PC-3 (cell line): ENCODE results near the gene THRB. TPM values are rescaled to one million over a fixed set of nuclear protein-coding genes. Genes with fewer than 3 reads are reported as not detected.
A peak's percentile ranks its signal among the peaks of the same experiment; 100 is the strongest.

Experiments used
- ATAC-seq: fragments of 200-7000 bp; cut with Tn5 transposase; 2 replicates; pipeline ENCODE4 v1.9.1; 2020; ENCODE audit warnings: mild to moderate bottlenecking, moderate library complexity
- BruUV-seq: library from RNA; stranded (reverse); fragments of 400-500 nt; replicated peaks from 2 replicates; lab custom pipeline; 2021; lab: Mats Ljungman, UMichigan
- CTCF ChIA-PET: fragments of 300-600 bp; sonication (Branson Sonifier 250); formaldehyde crosslinking; loops from one replicate; lab custom pipeline; 2022; ENCODE audit warnings: antibody characterized with exemption; lab: Charles Lee
- POLR2A ChIA-PET: fragments of 300-600 bp; sonication (Branson Sonifier 250); formaldehyde crosslinking; loops from one replicate; lab custom pipeline; 2022; ENCODE audit warnings: antibody characterized with exemption; ENCODE audit not compliant: unreplicated experiment; lab: Charles Lee
- DNase-seq: peaks from one replicate; pipeline ENCODE4 v3.0.0-alpha.2; 2015
- H2AFZ ChIP-seq: fragments of 300-600 bp; sonication (generic); 2 replicates; pipeline ENCODE4 v1.6.0; 2016; ENCODE audit warnings: antibody characterized with exemption, low read length
- H3F3A ChIP-seq: fragments of 300-600 bp; sonication (generic); one replicate; pipeline ENCODE4 v1.6.0; 2017; ENCODE audit warnings: antibody characterized with exemption, low read length, control low read depth, mild to moderate bottlenecking; ENCODE audit not compliant: unreplicated experiment
- H3K27ac ChIP-seq: fragments of 300-600 bp; sonication (generic); 2 replicates; pipeline ENCODE4 v1.5.1; 2016; ENCODE audit warnings: mild to moderate bottlenecking, low read length
- H3K27me3 ChIP-seq: fragments of 300-600 bp; sonication (generic); 2 replicates; pipeline ENCODE4 v1.6.1; 2016; ENCODE audit warnings: low read length, mixed read lengths
- H3K36me3 ChIP-seq: fragments of 300-600 bp; sonication (generic); 2 replicates; pipeline ENCODE4 v1.6.1; 2016; ENCODE audit warnings: low read depth, mixed run types, low read length, mixed read lengths
- H3K4me1 ChIP-seq: fragments of 300-600 bp; sonication (generic); 2 replicates; pipeline ENCODE4 v1.5.1; 2016; ENCODE audit warnings: low read length; ENCODE audit not compliant: insufficient read depth
- H3K4me2 ChIP-seq: fragments of 300-600 bp; sonication (generic); 2 replicates; pipeline ENCODE4 v1.6.0; 2016; ENCODE audit warnings: low read length
- H3K4me3 ChIP-seq: fragments of 300-600 bp; sonication (generic); 2 replicates; pipeline ENCODE4 v1.5.1; 2016; ENCODE audit warnings: mild to moderate bottlenecking, low read length, mixed read lengths
- H3K79me2 ChIP-seq: fragments of 300-600 bp; sonication (generic); 2 replicates; pipeline ENCODE4 v1.6.1; 2017; ENCODE audit warnings: low read length, mixed read lengths
- H3K9ac ChIP-seq: fragments of 300-600 bp; sonication (generic); 2 replicates; pipeline ENCODE4 v1.6.0; 2016; ENCODE audit warnings: mild to moderate bottlenecking, low read length
- H3K9me2 ChIP-seq: fragments of 300-600 bp; sonication (generic); replicated peaks from 2 replicates; pipeline ENCODE4 v1.6.1; 2016; ENCODE audit warnings: mixed run types, low read length, mixed read lengths
- H3K9me3 ChIP-seq: fragments of 300-600 bp; sonication (generic); 2 replicates; pipeline ENCODE4 v1.6.1; 2016; ENCODE audit warnings: low read length, mixed read lengths
- H4K20me1 ChIP-seq: fragments of 300-600 bp; sonication (generic); 2 replicates; pipeline ENCODE4 v1.6.1; 2016; ENCODE audit warnings: low read length, mixed read lengths
- CTCF ChIP-seq: fragments of 300-600 bp; sonication (generic); conservative IDR thresholded peaks from 2 replicates; pipeline ENCODE4 v1.5.1; 2017; ENCODE audit warnings: antibody characterized with exemption, low read depth, mild to moderate bottlenecking, low read length
- EZH2 ChIP-seq: fragments of 300-600 bp; sonication (generic); IDR thresholded peaks from one replicate; pipeline ENCODE4 v1.6.1; 2017; ENCODE audit warnings: antibody characterized with exemption, mild to moderate bottlenecking, low read length; ENCODE audit not compliant: unreplicated experiment
- EZH2phosphoT487 ChIP-seq: fragments of 300-600 bp; sonication (generic); IDR thresholded peaks from 2 replicates; pipeline ENCODE4 v1.6.1; 2018; ENCODE audit warnings: mild to moderate bottlenecking, antibody characterized with exemption, low read length, borderline replicate concordance
- intact Hi-C: fragments of 100-400 bp; cut with micrococcal nuclease; formaldehyde crosslinking; loops from 2 replicates; pipeline ENCODE4 v1.9.0; 2023
- total RNA-seq: library from RNA; depleted of rRNA; stranded (reverse); fragments of >200 nt; gene quantifications from 2 replicates; pipeline ENCODE4 v1.2.3, GENCODE V29; 2014

THRB gene
- total RNA-seq, 1 experiment from 2014 or later, result 9.7 TPM

DNA sequence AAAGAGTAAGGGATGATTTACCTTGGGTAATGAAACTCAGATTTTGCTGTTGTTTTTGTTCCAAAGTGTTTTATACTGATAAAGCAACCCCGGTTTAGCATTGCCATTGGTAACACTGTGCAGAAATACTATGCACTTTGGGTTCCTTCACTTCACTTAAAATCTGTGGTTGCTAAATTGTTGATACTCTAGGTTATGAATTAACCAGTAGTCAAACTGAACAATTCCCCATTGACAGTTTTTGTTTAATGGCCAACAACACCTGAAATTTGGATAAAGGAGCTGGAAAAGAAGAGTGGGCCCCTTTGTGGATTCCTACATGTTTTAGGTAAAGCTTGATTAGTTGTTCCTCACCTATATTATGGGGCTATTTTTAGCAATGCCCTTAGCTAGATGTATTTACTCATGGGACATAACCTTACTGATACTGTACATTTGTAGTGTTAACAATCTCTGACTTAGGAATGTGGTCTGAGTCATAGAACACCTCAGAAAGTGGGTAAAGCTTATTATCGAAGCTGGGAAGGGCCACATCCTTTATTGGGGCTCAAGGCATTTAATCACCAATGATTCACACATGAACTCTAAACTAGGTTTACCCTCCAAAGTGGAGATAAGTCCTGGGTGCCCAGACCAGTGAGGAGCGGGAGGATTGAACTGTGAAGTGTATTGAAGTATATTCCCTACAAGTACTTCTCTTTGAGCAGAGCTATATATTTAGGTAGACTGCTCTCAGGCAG, 29.5 kb upstream of the THRB start:
- Histone ChIP-seq H3K79me2 (no peaks in the 10 kb centered on the region), H3F3A (no peaks in the 10 kb centered on the region), H4K20me1 (no peaks in the 10 kb centered on the region), H3K9ac (no peak overlapping the region), H3K9me3 (no peaks in the 10 kb centered on the region), H3K36me3 (no peaks in the 10 kb centered on the region), H3K4me1 (peaks cover 39% of the 10 kb centered on the region), H3K27me3 (no peaks in the 10 kb centered on the region), H3K27ac (peak overlapping the region; percentile 48), H3K4me3 (no peak overlapping the region; the same call in 1 of the 2 replicates), H2AFZ (peak overlapping the region; percentile 24; the same call in 1 of the 2 replicates), H3K4me2 (peak overlapping the region; percentile 61), H3K9me2 (no peaks in the 10 kb centered on the region)
- intact Hi-C loops, result loop anchor here (1.0 to 2.0 kb wide), 4 partner anchors 26 to 117 kb away; no protein-coding TSS in a partner anchor
- TF ChIP-seq EZH2phosphoT487 (no peak), EZH2 (no peak), CTCF (no peak)
- peak; percentile 80 for DNase-seq
- ChIA-PET CTCF (interaction anchor here (0.6 to 1.4 kb wide), 2 partner anchors 10 to 28 kb away, joined by 3 to 4 read pairs; no protein-coding TSS in a partner anchor), POLR2A (interaction anchor here (0.5 to 0.6 kb wide), 2 partner anchors 22 to 122 kb away, joined by 3 read pairs; no protein-coding TSS in a partner anchor)
- no TSS peak for BruUV-seq
- peak; percentile 52 for ATAC-seq

GRCh38 chr3:24523215-24523614, 28.6 kb upstream of the THRB start:
- no peak overlapping the region for H3K9ac ChIP-seq
- H4K20me1 ChIP-seq, result no peaks in the 10 kb centered on the region
- no peak for DNase-seq
- CTCF ChIA-PET, result no interaction called here
- H3K4me2 ChIP-seq, result no peak overlapping the region
- H3K9me2 ChIP-seq, result no peaks in the 10 kb centered on the region
- no TSS peak for BruUV-seq
- TF ChIP-seq CTCF (no peak), EZH2 (no peak), EZH2phosphoT487 (no peak)
- POLR2A ChIA-PET, result no interaction called here
- peaks cover 39% of the 10 kb centered on the region for H3K4me1 ChIP-seq
- H2AFZ ChIP-seq, result no peak overlapping the region
- no peaks in the 10 kb centered on the region for H3F3A ChIP-seq
- no peak for ATAC-seq
- intact Hi-C loops, result no loop called here
- H3K4me3 ChIP-seq, result no peak overlapping the region
- H3K27ac ChIP-seq, result no peak overlapping the region
- H3K9me3 ChIP-seq, result no peaks in the 10 kb centered on the region
- H3K27me3 ChIP-seq, result no peaks in the 10 kb centered on the region
- no peaks in the 10 kb centered on the region for H3K79me2 ChIP-seq
- no peaks in the 10 kb centered on the region for H3K36me3 ChIP-seq

DNA sequence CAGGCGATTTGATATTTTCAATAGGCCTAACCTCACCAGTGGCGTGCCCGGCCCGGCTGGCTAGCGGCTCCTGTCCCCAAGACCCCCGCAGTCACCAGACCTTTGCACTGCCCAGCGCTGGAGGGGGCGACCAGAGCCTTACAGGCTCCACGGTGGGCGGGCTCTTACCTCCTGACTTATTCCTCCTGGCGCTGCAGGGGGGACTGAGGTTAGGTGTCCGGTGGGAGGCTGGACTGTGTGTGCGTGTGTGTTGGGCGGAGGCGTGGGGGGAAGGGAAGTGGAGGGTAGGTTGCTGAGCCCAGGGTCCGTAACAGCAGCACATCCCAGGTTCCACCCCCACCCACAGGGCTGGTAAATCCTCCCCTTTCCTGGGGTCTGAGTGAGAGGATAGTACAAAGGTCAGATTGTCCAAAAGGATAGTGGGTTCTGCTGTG, 27.5 kb upstream of the THRB start:
- peak overlapping the region; percentile 72 for H3K9ac ChIP-seq
- POLR2A ChIA-PET, result no interaction called here
- ATAC-seq (no peak), DNase-seq (no peak)
- peak overlapping the region; percentile 91 for H2AFZ ChIP-seq
- H3K9me3 ChIP-seq, result no peaks in the 10 kb centered on the region
- H3K27me3 ChIP-seq, result no peaks in the 10 kb centered on the region
- H3K36me3 ChIP-seq, result no peaks in the 10 kb centered on the region
- no peaks in the 10 kb centered on the region for H3K9me2 ChIP-seq
- peak overlapping the region; percentile 88 for H3K4me2 ChIP-seq
- no peak overlapping the region for H3K27ac ChIP-seq
- intact Hi-C loops, result no loop called here
- peak overlapping the region; percentile 74 for H3K4me3 ChIP-seq
- no TSS peak for BruUV-seq
- no peaks in the 10 kb centered on the region for H3F3A ChIP-seq
- peaks cover 39% of the 10 kb centered on the region for H3K4me1 ChIP-seq
- TF ChIP-seq EZH2, result no peak
- TF ChIP-seq EZH2phosphoT487, result no peak
- no peak for TF ChIP-seq CTCF
- CTCF ChIA-PET, result no interaction called here
- no peaks in the 10 kb centered on the region for H3K79me2 ChIP-seq
- H4K20me1 ChIP-seq, result no peaks in the 10 kb centered on the region
